ENCODE data around the gene SDR42E2.
A peak's percentile ranks its signal among the peaks of the same experiment; 100 is the strongest.

DNA sequence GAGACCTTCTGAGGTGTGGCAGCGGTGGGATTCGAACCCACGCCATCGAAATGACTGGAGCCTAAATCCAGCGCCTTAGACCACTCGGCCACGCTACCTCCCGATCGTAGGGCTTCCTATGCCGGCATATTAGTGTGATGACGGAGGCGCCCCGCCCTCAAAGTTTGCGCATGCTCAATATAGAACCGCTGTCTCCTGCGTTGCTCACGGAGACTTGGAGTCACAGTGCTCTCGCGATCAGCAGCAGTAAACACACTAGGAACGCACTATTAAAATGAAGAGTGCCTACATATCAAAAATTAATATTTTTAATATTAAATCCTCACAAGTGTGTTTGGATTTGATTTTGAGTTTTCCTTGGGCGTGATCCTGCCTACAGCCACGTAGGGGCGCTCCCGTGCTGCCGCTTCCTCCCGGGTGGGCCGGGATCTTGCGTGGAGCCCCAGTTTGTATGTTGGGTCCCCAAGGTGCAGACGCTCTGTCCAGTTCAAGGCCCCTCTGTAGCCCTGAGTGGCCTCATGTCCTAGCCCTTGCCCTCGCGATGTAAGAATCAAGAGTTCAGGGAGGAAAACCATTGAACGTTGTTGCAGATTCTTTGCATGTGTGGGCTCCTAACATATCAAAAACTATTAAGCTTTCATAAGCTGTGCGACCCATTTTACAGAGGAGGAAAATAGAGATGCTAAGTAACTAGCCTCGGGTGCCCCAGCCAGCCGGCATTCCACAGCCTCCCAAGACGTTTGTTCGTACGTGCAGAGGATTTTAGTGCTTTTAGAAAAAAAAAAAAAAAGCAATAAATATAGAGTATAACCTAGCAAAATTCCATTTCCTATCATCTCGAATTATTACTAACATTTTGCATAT, 33.6 kb downstream of the SDR42E2 start:
- TF ChIP-seq, protein P1, sequence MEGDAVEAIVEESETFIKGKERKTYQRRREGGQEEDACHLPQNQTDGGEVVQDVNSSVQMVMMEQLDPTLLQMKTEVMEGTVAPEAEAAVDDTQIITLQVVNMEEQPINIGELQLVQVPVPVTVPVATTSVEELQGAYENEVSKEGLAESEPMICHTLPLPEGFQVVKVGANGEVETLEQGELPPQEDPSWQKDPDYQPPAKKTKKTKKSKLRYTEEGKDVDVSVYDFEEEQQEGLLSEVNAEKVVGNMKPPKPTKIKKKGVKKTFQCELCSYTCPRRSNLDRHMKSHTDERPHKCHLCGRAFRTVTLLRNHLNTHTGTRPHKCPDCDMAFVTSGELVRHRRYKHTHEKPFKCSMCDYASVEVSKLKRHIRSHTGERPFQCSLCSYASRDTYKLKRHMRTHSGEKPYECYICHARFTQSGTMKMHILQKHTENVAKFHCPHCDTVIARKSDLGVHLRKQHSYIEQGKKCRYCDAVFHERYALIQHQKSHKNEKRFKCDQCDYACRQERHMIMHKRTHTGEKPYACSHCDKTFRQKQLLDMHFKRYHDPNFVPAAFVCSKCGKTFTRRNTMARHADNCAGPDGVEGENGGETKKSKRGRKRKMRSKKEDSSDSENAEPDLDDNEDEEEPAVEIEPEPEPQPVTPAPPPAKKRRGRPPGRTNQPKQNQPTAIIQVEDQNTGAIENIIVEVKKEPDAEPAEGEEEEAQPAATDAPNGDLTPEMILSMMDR (IDR thresholded peaks at IDR 0.05): peak; percentile 88
- no peak for TF ChIP-seq EZH2 (IDR thresholded peaks at IDR 0.05; ENCODE audit: borderline replicate concordance, insufficient read depth, low read depth, low read length, poor library complexity, severe bottlenecking)
